Effector CD8-positive, alpha-beta T cell (primary cell): Measurements from ENCODE around the gene NDEL1.

Experiments
- DNase-seq: peaks from one replicate; lab custom pipeline; 2025; lab: John Stamatoyannopoulos, UW

The NDEL1 gene

GRCh38 chr17:8477715-8478441, 42.2 kb downstream of the NDEL1 start:
- DNase-seq: no peak

- no peak for DNase-seq
Observed at GRCh38 chr17:8479431-8479947, 43.8 kb downstream of the NDEL1 start.

- DNase-seq: no peak
Observed at GRCh38 chr17:8480011-8480976, 44.6 kb downstream of the NDEL1 start.

- DNase-seq: no peak
Observed at GRCh38 chr17:8481089-8481488, 45.4 kb downstream of the NDEL1 start.

- no peak for DNase-seq
Observed at GRCh38 chr17:8481703-8482102, 46.0 kb downstream of the NDEL1 start.

- DNase-seq: no peak
Observed at GRCh38 chr17:8482546-8482945, 46.9 kb downstream of the NDEL1 start.

GRCh38 chr17:8484465-8484864, 48.8 kb downstream of the NDEL1 start:
- no peak for DNase-seq

GRCh38 chr17:8485491-8485890, 49.8 kb downstream of the NDEL1 start:
- DNase-seq: no peak

- DNase-seq: no peak
Observed at GRCh38 chr17:8487130-8487645, 51.5 kb downstream of the NDEL1 start.

GRCh38 chr17:8487743-8488142, 52.1 kb downstream of the NDEL1 start:
- DNase-seq: no peak

GRCh38 chr17:8488491-8488890, 52.8 kb downstream of the NDEL1 start:
- no peak for DNase-seq

- no peak for DNase-seq
Observed at GRCh38 chr17:8488901-8489300, 53.2 kb downstream of the NDEL1 start.

- DNase-seq: no peak
Observed at GRCh38 chr17:8489841-8490240, 54.2 kb downstream of the NDEL1 start.

GRCh38 chr17:8490256-8491023, 54.8 kb downstream of the NDEL1 start:
- no peak for DNase-seq

GRCh38 chr17:8492121-8492520, 56.4 kb downstream of the NDEL1 start:
- no peak for DNase-seq

- no peak for DNase-seq
Observed at GRCh38 chr17:8494021-8494420, 58.3 kb downstream of the NDEL1 start.

- DNase-seq: no peak
Observed at GRCh38 chr17:8494506-8495111, 58.9 kb downstream of the NDEL1 start.

GRCh38 chr17:8496081-8496480, 60.4 kb downstream of the NDEL1 start:
- DNase-seq: no peak

GRCh38 chr17:8499171-8499570, 63.5 kb downstream of the NDEL1 start:
- no peak for DNase-seq

- no peak for DNase-seq
Observed at GRCh38 chr17:8499614-8500013, 63.9 kb downstream of the NDEL1 start.

- DNase-seq: no peak
Observed at GRCh38 chr17:8500609-8501008, 64.9 kb downstream of the NDEL1 start.
